H54 (cell line): ENCODE results near the gene PSTPIP1.
A peak's percentile ranks its signal among the peaks of the same experiment; 100 is the strongest.

ENCODE experiments used
- DNase-seq: peaks from one replicate; pipeline ENCODE4 v3.0.0; 2011; ENCODE audit warnings: low spot score, mixed read lengths; ENCODE audit not compliant: insufficient read length
- FAIRE-seq: peaks from 3 replicates; lab custom pipeline; 2011; peaks lifted over from hg19 to GRCh38; lab: Jason Lieb, UNC
- POLR2A ChIP-seq: IDR thresholded peaks from 2 replicates; pipeline ENCODE4 v1.6.1; 2011; ENCODE audit warnings: low read depth, mild to moderate bottlenecking, low read length

The PSTPIP1 gene

GRCh38 chr15:76972389-76973361, 22.3 kb upstream of the PSTPIP1 start:
- FAIRE-seq: no peak
- DNase-seq: no peak
- no peak for TF ChIP-seq POLR2A

GRCh38 chr15:76973362-76973743, 21.6 kb upstream of the PSTPIP1 start:
- FAIRE-seq: no peak
- peak; percentile 26 for DNase-seq
- no peak for TF ChIP-seq POLR2A

GRCh38 chr15:76973906-76974305, 21.0 kb upstream of the PSTPIP1 start:
- no peak for DNase-seq
- FAIRE-seq: no peak
- TF ChIP-seq POLR2A: no peak

GRCh38 chr15:76974456-76975036, 20.4 kb upstream of the PSTPIP1 start:
- TF ChIP-seq POLR2A: no peak
- no peak for DNase-seq
- FAIRE-seq: no peak

- no peak for TF ChIP-seq POLR2A
- FAIRE-seq (no peak), DNase-seq (no peak)
These were observed 18.8 kb upstream of the PSTPIP1 start for GRCh38 chr15:76976141-76976540.

GRCh38 chr15:76976572-76977270, 18.2 kb upstream of the PSTPIP1 start:
- no peak for TF ChIP-seq POLR2A
- FAIRE-seq (no peak), DNase-seq (no peak)

GRCh38 chr15:76978522-76979330, 16.2 kb upstream of the PSTPIP1 start:
- DNase-seq (no peak), FAIRE-seq (no peak)
- no peak for TF ChIP-seq POLR2A

- FAIRE-seq (no peak), DNase-seq (no peak)
- TF ChIP-seq POLR2A: no peak
These were observed 15.5 kb upstream of the PSTPIP1 start for GRCh38 chr15:76979331-76979925.

- DNase-seq: no peak
- FAIRE-seq: no peak
- no peak for TF ChIP-seq POLR2A
These were observed 14.9 kb upstream of the PSTPIP1 start for GRCh38 chr15:76979996-76980520.

- no peak for FAIRE-seq
- no peak for DNase-seq
- no peak for TF ChIP-seq POLR2A
These were observed 12.6 kb upstream of the PSTPIP1 start for GRCh38 chr15:76982356-76982755.

- FAIRE-seq (no peak), DNase-seq (no peak)
- no peak for TF ChIP-seq POLR2A
These were observed 12.2 kb upstream of the PSTPIP1 start for GRCh38 chr15:76982756-76983155.

GRCh38 chr15:76983590-76984375, 11.1 kb upstream of the PSTPIP1 start:
- FAIRE-seq (no peak), DNase-seq (no peak)
- no peak for TF ChIP-seq POLR2A

- TF ChIP-seq POLR2A: no peak
- DNase-seq: no peak
- no peak for FAIRE-seq
These were observed 8.2 kb upstream of the PSTPIP1 start for GRCh38 chr15:76986743-76987142.
